Measurements from ENCODE around the gene WWTR1. TPM values are rescaled to one million over a fixed set of nuclear protein-coding genes. Genes with fewer than 3 reads are reported as not detected.

The WWTR1 gene
- total and polyA plus RNA-seq, 5 donors from 2014 or later = 0.33 to 2.0 (median 1.6) TPM

DNA sequence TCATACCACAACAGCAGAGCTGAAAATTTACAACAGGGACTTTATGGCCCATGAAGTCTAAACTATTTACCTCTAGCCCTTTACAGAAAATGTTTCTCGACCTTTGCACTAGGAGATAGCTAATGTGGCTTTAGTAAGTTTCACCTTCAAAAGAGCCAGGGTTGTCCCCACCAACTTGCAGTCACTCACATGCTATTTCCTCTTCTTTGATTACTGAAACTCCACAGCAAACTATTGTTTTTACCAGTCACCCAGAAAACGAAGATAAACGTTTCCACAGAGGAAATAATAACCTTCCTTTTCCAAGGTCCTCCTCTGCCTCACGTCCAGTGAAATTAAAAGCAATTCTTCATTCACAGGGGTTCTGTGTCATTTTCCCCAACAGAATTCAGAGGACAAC is 48.2 kb downstream of the WWTR1 start:
- Mint-ChIP-seq H3K4me3 (no peak overlapping the region), H3K4me1 (peaks cover 0 to 3% (median 1%) of the 10 kb centered on the region in 4 donors)
- no peaks in the 10 kb centered on the region for H3K9me3 ChIP-seq (ENCODE audit: control insufficient read depth in 2 of 2, low read length in 2 of 2)

DNA sequence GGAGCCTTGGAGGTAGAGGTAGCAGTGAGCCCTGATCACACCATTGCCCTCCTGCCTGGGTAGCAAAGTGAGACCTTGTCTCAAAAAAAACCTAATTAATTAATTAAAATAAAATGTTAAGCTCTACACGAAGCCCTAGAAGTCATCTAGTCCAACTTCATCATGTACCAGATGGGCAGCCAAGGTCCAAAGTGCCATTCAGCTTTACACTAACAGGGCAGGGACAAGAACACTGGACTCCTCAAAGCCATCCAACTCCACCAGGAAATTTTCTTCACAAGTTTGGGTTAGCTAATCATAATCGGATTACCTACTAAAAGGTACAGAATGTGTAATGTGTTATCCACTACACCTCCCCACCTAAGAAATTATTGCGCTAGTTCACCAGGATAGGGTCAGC is 48.8 kb downstream of the WWTR1 start:
- H3K4me3 Mint-ChIP-seq = no peak overlapping the region

More for the DNA sequence above, 48.2 kb downstream of the WWTR1 start:
- Histone ChIP-seq H3K4me3 (ENCODE audit: low read depth, low read length) (no peak overlapping the region), H3K4me1 (ENCODE audit: control insufficient read depth, insufficient read depth, low read length, poor library complexity, severe bottlenecking) (no peaks in the 10 kb centered on the region), H3K27ac (ENCODE audit: insufficient read depth, low read length, poor library complexity, severe bottlenecking) (no peak overlapping the region), H3K27me3 (ENCODE audit: control insufficient read depth, insufficient read depth, low read length) (peaks cover 2% of the 10 kb centered on the region), H3K36me3 (ENCODE audit: control insufficient read depth, insufficient read depth, low read length) (no peaks in the 10 kb centered on the region)
- H3K27ac Mint-ChIP-seq = no peak overlapping the region
- H3K27me3 Mint-ChIP-seq = peaks cover 4% of the 10 kb centered on the region
- ATAC-seq (ENCODE audit: low read depth in 2 of 2) (no peak), DNase-seq (peak in 1 of 3 donors; percentile 4)
- H3K9me3 Mint-ChIP-seq = peaks cover 0 to under 1% (median 0%) of the 10 kb centered on the region in 7 donors
- no peaks in the 10 kb centered on the region for H3K36me3 Mint-ChIP-seq

DNA sequence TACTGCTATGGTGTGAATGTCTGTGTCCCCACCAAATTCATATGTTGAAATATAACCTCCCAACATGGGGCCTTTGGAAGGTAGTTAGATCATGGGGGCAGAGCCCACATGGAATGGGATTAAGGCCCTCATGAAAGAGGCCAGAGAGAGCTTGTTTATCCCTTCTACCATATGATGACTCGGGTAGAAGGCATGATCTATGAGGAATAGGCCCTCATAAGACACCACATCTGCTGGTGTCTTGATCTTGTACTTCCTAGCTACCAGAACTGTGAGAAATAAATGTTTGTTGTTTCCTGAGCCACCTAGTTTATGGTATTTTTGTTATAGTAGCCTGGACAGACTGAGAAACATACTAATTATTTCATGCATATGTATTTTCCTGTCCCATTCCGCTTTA is 51.9 kb downstream of the WWTR1 start:
- H3K36me3 Mint-ChIP-seq = no peaks in the 10 kb centered on the region
- Histone ChIP-seq H3K27me3 (ENCODE audit: control insufficient read depth, insufficient read depth, low read length) (no peaks in the 10 kb centered on the region), H3K9me3 (ENCODE audit: control insufficient read depth in 2 of 2, low read length in 2 of 2) (no peaks in the 10 kb centered on the region), H3K4me1 (ENCODE audit: control insufficient read depth, insufficient read depth, low read length, poor library complexity, severe bottlenecking) (no peaks in the 10 kb centered on the region), H3K27ac (ENCODE audit: insufficient read depth, low read length, poor library complexity, severe bottlenecking) (no peak overlapping the region), H3K36me3 (ENCODE audit: control insufficient read depth, insufficient read depth, low read length) (no peaks in the 10 kb centered on the region), H3K4me3 (ENCODE audit: low read depth, low read length) (no peak overlapping the region)
- no peak overlapping the region for H3K27ac Mint-ChIP-seq
- H3K4me3 Mint-ChIP-seq = no peak overlapping the region
- no peak for DNase-seq
- no peak for ATAC-seq (ENCODE audit: low read depth in 2 of 2)
- peaks cover 4% of the 10 kb centered on the region for H3K27me3 Mint-ChIP-seq
- H3K4me1 Mint-ChIP-seq = peaks cover 0 to 5% (median 1%) of the 10 kb centered on the region in 4 donors
- H3K9me3 Mint-ChIP-seq = peaks cover 0 to 4% (median 0%) of the 10 kb centered on the region in 7 donors

More for the DNA sequence above, 48.8 kb downstream of the WWTR1 start:
- Histone ChIP-seq H3K4me3 (ENCODE audit: low read depth, low read length) (no peak overlapping the region), H3K9me3 (ENCODE audit: control insufficient read depth in 2 of 2, low read length in 2 of 2) (no peaks in the 10 kb centered on the region), H3K36me3 (ENCODE audit: control insufficient read depth, insufficient read depth, low read length) (no peaks in the 10 kb centered on the region), H3K27me3 (ENCODE audit: control insufficient read depth, insufficient read depth, low read length) (peaks cover 2% of the 10 kb centered on the region), H3K4me1 (ENCODE audit: control insufficient read depth, insufficient read depth, low read length, poor library complexity, severe bottlenecking) (no peaks in the 10 kb centered on the region), H3K27ac (ENCODE audit: insufficient read depth, low read length, poor library complexity, severe bottlenecking) (no peak overlapping the region)
- DNase-seq (no peak), ATAC-seq (ENCODE audit: low read depth in 2 of 2) (no peak)
- Mint-ChIP-seq H3K27me3 (peaks cover 4% of the 10 kb centered on the region), H3K27ac (no peak overlapping the region), H3K9me3 (peaks cover 0 to 2% (median 0%) of the 10 kb centered on the region in 7 donors), H3K36me3 (no peaks in the 10 kb centered on the region), H3K4me1 (peaks cover 0 to 3% (median 1%) of the 10 kb centered on the region in 4 donors)

DNA sequence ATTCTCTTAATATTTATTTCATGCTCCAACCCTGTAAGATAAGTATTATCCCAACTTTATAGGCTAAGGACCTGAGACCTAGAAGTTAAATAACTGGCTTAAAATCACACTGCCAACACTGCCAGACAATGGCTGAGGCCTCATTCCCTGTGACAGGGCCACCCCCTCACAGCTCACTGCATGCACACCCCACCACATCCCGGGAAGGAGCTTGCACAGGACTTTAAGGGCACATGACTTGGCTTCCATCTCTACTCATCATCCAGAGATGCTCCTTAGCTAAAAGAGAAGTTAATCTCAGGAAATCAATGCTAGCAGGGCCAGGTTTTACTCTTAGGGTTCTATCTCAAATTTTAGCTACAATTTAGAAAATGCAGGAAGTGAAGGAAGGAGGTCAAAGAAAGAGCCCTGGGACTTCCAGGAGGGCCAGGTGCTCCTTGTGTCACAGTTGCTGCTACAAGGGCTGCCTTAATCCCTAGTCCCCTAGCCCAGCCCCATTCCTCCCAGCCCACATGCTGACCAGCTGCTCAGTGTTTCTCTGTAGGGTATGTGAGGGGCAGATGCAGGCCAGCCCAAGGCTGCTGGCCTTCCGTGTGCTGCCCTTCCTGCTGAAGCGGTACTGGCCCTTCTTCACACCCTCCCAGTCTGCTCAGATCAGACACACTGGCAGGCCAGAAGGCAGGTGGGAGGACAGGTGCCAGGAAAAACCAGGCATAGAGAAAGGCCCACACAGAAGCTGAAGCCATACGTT is 53.5 kb downstream of the WWTR1 start:
- no peaks in the 10 kb centered on the region for H3K36me3 ChIP-seq (ENCODE audit: control insufficient read depth, insufficient read depth, low read length)
- H3K4me3 ChIP-seq (ENCODE audit: low read depth, low read length) = no peak overlapping the region
- no peak overlapping the region for H3K27ac ChIP-seq (ENCODE audit: insufficient read depth, low read length, poor library complexity, severe bottlenecking)
- H3K36me3 Mint-ChIP-seq = no peaks in the 10 kb centered on the region
- no peak overlapping the region for H3K27ac Mint-ChIP-seq
- H3K27me3 ChIP-seq (ENCODE audit: control insufficient read depth, insufficient read depth, low read length) = no peaks in the 10 kb centered on the region
- H3K4me1 ChIP-seq (ENCODE audit: control insufficient read depth, insufficient read depth, low read length, poor library complexity, severe bottlenecking) = no peaks in the 10 kb centered on the region
- ATAC-seq (ENCODE audit: low read depth in 2 of 2) (no peak), DNase-seq (no peak)
- peaks cover 0 to 3% (median 0%) of the 10 kb centered on the region in 4 donors for H3K4me1 Mint-ChIP-seq
- H3K4me3 Mint-ChIP-seq = no peak overlapping the region
- H3K9me3 ChIP-seq (ENCODE audit: control insufficient read depth in 2 of 2, low read length in 2 of 2) = no peaks in the 10 kb centered on the region
- peaks cover 0 to 4% (median 0%) of the 10 kb centered on the region in 7 donors for H3K9me3 Mint-ChIP-seq
- H3K27me3 Mint-ChIP-seq = peaks cover 4% of the 10 kb centered on the region

DNA sequence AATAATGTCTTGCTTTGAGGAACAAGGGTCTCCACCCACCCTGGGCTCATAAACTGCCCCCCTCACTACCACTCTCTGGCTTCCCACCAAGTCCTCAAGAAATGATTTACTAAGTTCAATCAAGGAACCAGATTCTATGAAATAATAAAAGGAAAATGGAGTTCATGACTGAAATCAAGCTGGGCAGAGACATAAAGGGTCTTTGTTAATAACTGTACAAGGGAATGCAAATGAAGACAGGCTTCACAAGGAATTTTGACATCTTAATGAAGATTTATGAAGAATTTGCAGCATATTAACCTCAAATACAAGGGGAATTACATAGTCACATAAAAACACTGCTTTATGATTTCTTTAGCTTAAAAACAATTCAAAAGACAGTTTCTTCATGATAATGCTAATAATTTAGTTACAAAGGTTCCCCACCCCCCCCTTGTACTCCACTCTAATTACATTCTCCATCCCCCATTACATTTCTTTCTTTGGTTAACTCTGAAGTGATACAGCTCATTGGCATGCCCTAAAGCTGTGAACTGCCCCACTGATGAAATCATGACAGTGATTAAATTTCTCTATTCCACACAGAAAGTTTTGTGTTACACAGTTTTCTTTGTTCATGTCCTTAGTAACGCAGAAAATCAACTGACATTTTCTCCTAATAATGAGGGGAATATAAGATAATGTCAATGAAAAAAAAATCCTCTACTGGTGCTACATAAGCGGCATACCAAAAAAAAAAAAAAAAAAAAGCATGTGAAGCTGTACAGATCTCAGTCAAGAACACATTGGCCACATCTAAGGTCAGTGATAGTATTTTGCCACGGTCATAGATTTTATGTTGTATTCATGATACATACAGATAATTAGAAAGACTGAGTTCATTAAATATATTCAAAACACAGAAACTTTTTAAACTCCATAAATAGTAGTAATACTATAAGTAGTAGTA is 54.4 kb downstream of the WWTR1 start:
- Histone ChIP-seq H3K4me1 (ENCODE audit: control insufficient read depth, insufficient read depth, low read length, poor library complexity, severe bottlenecking) (no peaks in the 10 kb centered on the region), H3K27ac (ENCODE audit: insufficient read depth, low read length, poor library complexity, severe bottlenecking) (no peak overlapping the region), H3K4me3 (ENCODE audit: low read depth, low read length) (no peak overlapping the region), H3K27me3 (ENCODE audit: control insufficient read depth, insufficient read depth, low read length) (no peaks in the 10 kb centered on the region), H3K9me3 (ENCODE audit: control insufficient read depth in 2 of 2, low read length in 2 of 2) (no peaks in the 10 kb centered on the region), H3K36me3 (ENCODE audit: control insufficient read depth, insufficient read depth, low read length) (no peaks in the 10 kb centered on the region)
- Mint-ChIP-seq H3K4me1 (peaks cover 0 to 3% (median 0%) of the 10 kb centered on the region in 4 donors), H3K27ac (no peak overlapping the region), H3K27me3 (peaks cover 4% of the 10 kb centered on the region), H3K4me3 (no peak overlapping the region), H3K36me3 (no peaks in the 10 kb centered on the region), H3K9me3 (peaks cover 0 to 4% (median 0%) of the 10 kb centered on the region in 7 donors)
- no peak for ATAC-seq (ENCODE audit: low read depth in 2 of 2)
- DNase-seq = no peak

DNA sequence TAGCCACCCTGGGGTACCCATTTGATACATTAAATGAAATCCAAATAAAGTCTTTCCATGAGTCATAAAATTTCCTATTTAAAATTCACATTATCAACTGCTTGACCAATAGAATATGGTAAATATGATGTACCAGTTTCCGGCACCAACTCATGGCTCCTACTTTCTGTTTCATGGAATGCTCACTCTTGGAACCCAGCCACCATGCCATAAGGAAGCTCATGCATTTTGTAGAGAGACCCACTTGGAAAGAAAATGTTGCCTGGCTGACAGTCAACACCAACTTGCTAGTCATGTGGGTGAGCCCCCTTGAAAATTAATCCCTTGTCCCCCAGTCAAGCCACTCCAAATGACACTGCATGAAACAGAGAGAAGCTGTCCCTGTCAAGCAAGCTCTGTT is 57.2 kb downstream of the WWTR1 start:
- ATAC-seq (ENCODE audit: low read depth in 2 of 2) = no peak
- H3K4me3 Mint-ChIP-seq = no peak overlapping the region
- H3K36me3 Mint-ChIP-seq = no peaks in the 10 kb centered on the region

DNA sequence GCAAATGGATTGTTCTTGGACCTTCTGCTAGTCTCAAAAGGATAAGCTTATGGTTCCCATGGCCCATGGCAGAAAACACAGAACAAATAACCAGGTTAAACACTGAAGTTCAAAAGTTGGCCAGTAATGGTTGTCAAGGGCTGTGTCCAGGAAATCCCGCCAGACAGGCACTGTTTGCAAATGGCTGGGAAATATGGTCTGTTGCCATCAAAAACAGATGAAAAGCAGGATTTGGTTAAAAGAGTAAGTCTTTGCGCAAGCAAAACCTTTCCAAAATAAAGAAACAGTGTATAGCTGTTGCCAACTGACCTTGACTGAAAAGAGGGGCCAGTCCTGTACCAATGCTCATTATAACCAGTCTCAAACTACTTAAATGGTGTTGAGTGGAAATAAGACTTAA is 58.6 kb downstream of the WWTR1 start:
- peaks cover 0 to 2% (median 0%) of the 10 kb centered on the region in 7 donors for H3K9me3 Mint-ChIP-seq
- H3K9me3 ChIP-seq (ENCODE audit: control insufficient read depth in 2 of 2, low read length in 2 of 2) = no peaks in the 10 kb centered on the region
- no peak for DNase-seq
- no peak for ATAC-seq (ENCODE audit: low read depth in 2 of 2)
- H3K27ac Mint-ChIP-seq = no peak overlapping the region
- no peaks in the 10 kb centered on the region for H3K36me3 ChIP-seq (ENCODE audit: control insufficient read depth, insufficient read depth, low read length)
- H3K4me3 ChIP-seq (ENCODE audit: low read depth, low read length) = no peak overlapping the region
- no peak overlapping the region for H3K27ac ChIP-seq (ENCODE audit: insufficient read depth, low read length, poor library complexity, severe bottlenecking)
- peaks cover 0 to 3% (median 0%) of the 10 kb centered on the region in 4 donors for H3K4me1 Mint-ChIP-seq
- no peak overlapping the region for H3K4me3 Mint-ChIP-seq
- H3K4me1 ChIP-seq (ENCODE audit: control insufficient read depth, insufficient read depth, low read length, poor library complexity, severe bottlenecking) = no peaks in the 10 kb centered on the region
- no peaks in the 10 kb centered on the region for H3K27me3 Mint-ChIP-seq
- H3K27me3 ChIP-seq (ENCODE audit: control insufficient read depth, insufficient read depth, low read length) = no peaks in the 10 kb centered on the region
- no peaks in the 10 kb centered on the region for H3K36me3 Mint-ChIP-seq

More for the DNA sequence above, 57.2 kb downstream of the WWTR1 start:
- Histone ChIP-seq H3K27ac (ENCODE audit: insufficient read depth, low read length, poor library complexity, severe bottlenecking) (no peak overlapping the region), H3K36me3 (ENCODE audit: control insufficient read depth, insufficient read depth, low read length) (no peaks in the 10 kb centered on the region), H3K4me3 (ENCODE audit: low read depth, low read length) (no peak overlapping the region), H3K4me1 (ENCODE audit: control insufficient read depth, insufficient read depth, low read length, poor library complexity, severe bottlenecking) (no peaks in the 10 kb centered on the region), H3K9me3 (ENCODE audit: control insufficient read depth in 2 of 2, low read length in 2 of 2) (no peaks in the 10 kb centered on the region), H3K27me3 (ENCODE audit: control insufficient read depth, insufficient read depth, low read length) (no peaks in the 10 kb centered on the region)
- Mint-ChIP-seq H3K9me3 (peaks cover 0 to 4% (median 0%) of the 10 kb centered on the region in 7 donors), H3K27me3 (no peaks in the 10 kb centered on the region), H3K27ac (no peak overlapping the region), H3K4me1 (peaks cover 0 to 3% (median 0%) of the 10 kb centered on the region in 4 donors)
- no peak for DNase-seq

Data from CD4-positive, CD25-positive, alpha-beta regulatory T cell (primary cell).